ENCODE results near the gene PSMA2. TPM values are rescaled to one million over a fixed set of nuclear protein-coding genes. Genes with fewer than 3 reads are reported as not detected.

Gene PSMA2
- total and polyA plus RNA-seq, 4 donors: 24.8 to 221 (median 73.8) TPM

- TF ChIP-seq, protein P1, sequence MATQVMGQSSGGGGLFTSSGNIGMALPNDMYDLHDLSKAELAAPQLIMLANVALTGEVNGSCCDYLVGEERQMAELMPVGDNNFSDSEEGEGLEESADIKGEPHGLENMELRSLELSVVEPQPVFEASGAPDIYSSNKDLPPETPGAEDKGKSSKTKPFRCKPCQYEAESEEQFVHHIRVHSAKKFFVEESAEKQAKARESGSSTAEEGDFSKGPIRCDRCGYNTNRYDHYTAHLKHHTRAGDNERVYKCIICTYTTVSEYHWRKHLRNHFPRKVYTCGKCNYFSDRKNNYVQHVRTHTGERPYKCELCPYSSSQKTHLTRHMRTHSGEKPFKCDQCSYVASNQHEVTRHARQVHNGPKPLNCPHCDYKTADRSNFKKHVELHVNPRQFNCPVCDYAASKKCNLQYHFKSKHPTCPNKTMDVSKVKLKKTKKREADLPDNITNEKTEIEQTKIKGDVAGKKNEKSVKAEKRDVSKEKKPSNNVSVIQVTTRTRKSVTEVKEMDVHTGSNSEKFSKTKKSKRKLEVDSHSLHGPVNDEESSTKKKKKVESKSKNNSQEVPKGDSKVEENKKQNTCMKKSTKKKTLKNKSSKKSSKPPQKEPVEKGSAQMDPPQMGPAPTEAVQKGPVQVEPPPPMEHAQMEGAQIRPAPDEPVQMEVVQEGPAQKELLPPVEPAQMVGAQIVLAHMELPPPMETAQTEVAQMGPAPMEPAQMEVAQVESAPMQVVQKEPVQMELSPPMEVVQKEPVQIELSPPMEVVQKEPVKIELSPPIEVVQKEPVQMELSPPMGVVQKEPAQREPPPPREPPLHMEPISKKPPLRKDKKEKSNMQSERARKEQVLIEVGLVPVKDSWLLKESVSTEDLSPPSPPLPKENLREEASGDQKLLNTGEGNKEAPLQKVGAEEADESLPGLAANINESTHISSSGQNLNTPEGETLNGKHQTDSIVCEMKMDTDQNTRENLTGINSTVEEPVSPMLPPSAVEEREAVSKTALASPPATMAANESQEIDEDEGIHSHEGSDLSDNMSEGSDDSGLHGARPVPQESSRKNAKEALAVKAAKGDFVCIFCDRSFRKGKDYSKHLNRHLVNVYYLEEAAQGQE (IDR thresholded peaks at IDR 0.05): no peak
- no peak for TF ChIP-seq MAX (IDR thresholded peaks at IDR 0.05)
- TF ChIP-seq FOXA1 (IDR thresholded peaks at IDR 0.05): no peak
- no peak for TF ChIP-seq JUND (IDR thresholded peaks at IDR 0.05)
- no peak for TF ChIP-seq FOXA2 (IDR thresholded peaks at IDR 0.05)
- TF ChIP-seq, protein P2, sequence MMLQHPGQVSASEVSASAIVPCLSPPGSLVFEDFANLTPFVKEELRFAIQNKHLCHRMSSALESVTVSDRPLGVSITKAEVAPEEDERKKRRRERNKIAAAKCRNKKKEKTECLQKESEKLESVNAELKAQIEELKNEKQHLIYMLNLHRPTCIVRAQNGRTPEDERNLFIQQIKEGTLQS (IDR thresholded peaks at IDR 0.05): no peak
- no peak for TF ChIP-seq EGR1 (IDR thresholded peaks at IDR 0.05; ENCODE audit: low read depth in 2 of 2)
- no peak for TF ChIP-seq HNF4G (IDR thresholded peaks at IDR 0.05)
- no peak for TF ChIP-seq HNF4A (conservative IDR thresholded peaks at IDR 0.05)
- TF ChIP-seq TAF1 (conservative IDR thresholded peaks at IDR 0.05): no peak
These were observed 14.6 kb upstream of the PSMA2 start (continued) for GRCh38 chr7:42946627-42946950.

DNA sequence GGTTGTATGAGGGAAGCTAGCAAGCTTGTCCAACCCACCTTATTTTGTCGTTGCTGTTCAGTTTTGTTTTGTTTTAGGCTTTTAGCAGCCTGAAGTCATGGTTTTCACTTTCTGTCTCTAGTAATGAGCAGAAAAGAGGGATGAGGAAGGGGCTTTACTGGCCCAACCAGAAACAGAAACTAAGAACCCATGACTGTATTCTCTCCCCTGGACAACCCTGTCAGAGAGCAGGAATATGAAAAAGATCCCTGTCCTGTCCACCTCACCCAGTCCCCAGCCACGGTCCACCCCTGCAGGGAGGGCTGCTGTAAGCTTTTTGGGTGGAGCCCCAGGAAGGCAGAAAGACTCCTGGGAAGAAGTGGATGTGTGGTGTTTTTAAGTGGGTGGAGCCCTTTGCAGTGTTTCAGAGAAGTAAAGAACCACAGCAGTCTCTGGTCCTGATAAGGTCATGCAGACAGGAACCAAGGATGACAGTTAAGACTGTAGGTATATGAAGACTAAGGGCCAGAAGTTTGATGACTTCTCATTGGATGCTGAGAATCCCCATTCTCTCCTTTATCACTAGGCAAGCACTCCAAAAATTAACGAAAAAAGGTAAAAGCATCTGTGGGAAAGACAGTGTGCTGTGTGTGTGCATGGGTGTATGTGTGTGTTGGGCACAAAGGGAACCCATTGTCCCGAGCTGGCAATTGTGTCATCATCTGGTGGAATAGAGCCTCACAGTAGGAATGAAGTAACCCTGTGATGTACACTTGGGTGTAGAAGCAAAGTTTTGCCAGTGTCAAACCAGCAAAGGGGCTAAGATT is 14.1 kb upstream of the PSMA2 start:
- H3K9ac ChIP-seq (ENCODE audit: low read depth in 1 of 2, low read length in 2 of 2): no peak overlapping the region
- H3K27me3 ChIP-seq (ENCODE audit: control insufficient read depth in 4 of 4, insufficient read depth in 4 of 4, low read length in 3 of 4): no peaks in the 10 kb centered on the region
- H3K4me3 ChIP-seq (ENCODE audit: low read depth in 1 of 3, low read length in 3 of 3): no peak overlapping the region
- no peaks in the 10 kb centered on the region for H3K9me3 ChIP-seq (ENCODE audit: control insufficient read depth in 4 of 4, low read length in 3 of 4)
- no peaks in the 10 kb centered on the region for H3K4me1 ChIP-seq (ENCODE audit: control insufficient read depth in 4 of 4, insufficient read depth in 4 of 4, low read length in 3 of 4)
- no peak for DNase-seq (ENCODE audit: low spot score)
- H3K36me3 ChIP-seq (ENCODE audit: control insufficient read depth in 4 of 4, insufficient read depth in 3 of 4, low read depth in 1 of 4, low read length in 3 of 4): no peaks in the 10 kb centered on the region
- WGBS: 39% methylated on average over 4 of the region's 4 CpGs
- no peak for TF ChIP-seq GABPA (IDR thresholded peaks at IDR 0.05 in 1 of 2, conservative IDR thresholded peaks at IDR 0.05 in 1 of 2)
- no peak for TF ChIP-seq CTCF (IDR thresholded peaks at IDR 0.05; ENCODE audit: low read depth, low read length, missing input control)
- TF ChIP-seq, protein P3, sequence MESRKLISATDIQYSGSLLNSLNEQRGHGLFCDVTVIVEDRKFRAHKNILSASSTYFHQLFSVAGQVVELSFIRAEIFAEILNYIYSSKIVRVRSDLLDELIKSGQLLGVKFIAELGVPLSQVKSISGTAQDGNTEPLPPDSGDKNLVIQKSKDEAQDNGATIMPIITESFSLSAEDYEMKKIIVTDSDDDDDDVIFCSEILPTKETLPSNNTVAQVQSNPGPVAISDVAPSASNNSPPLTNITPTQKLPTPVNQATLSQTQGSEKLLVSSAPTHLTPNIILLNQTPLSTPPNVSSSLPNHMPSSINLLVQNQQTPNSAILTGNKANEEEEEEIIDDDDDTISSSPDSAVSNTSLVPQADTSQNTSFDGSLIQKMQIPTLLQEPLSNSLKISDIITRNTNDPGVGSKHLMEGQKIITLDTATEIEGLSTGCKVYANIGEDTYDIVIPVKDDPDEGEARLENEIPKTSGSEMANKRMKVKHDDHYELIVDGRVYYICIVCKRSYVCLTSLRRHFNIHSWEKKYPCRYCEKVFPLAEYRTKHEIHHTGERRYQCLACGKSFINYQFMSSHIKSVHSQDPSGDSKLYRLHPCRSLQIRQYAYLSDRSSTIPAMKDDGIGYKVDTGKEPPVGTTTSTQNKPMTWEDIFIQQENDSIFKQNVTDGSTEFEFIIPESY (IDR thresholded peaks at IDR 0.05): no peak
- no peak for TF ChIP-seq TAF1 (conservative IDR thresholded peaks at IDR 0.05)
- TF ChIP-seq HNF4G (IDR thresholded peaks at IDR 0.05): no peak
- TF ChIP-seq, protein P2 (IDR thresholded peaks at IDR 0.05): no peak
- TF ChIP-seq NR2F2 (IDR thresholded peaks at IDR 0.05): no peak
- TF ChIP-seq FOXA2 (IDR thresholded peaks at IDR 0.05): no peak
- TF ChIP-seq, protein P1 (IDR thresholded peaks at IDR 0.05): no peak
- no peak for TF ChIP-seq JUND (IDR thresholded peaks at IDR 0.05)
- no peak for TF ChIP-seq MAX (IDR thresholded peaks at IDR 0.05)
- no peak for TF ChIP-seq HNF4A (conservative IDR thresholded peaks at IDR 0.05)
- no peak for TF ChIP-seq RXRA (IDR thresholded peaks at IDR 0.05)
- no peak for TF ChIP-seq EGR1 (IDR thresholded peaks at IDR 0.05; ENCODE audit: low read depth in 2 of 2)
- no peak for TF ChIP-seq RAD21 (IDR thresholded peaks at IDR 0.05)
- TF ChIP-seq YY1 (IDR thresholded peaks at IDR 0.05): no peak
- TF ChIP-seq SP1 (IDR thresholded peaks at IDR 0.05): no peak
- no peak for TF ChIP-seq FOXA1 (IDR thresholded peaks at IDR 0.05)
- H3K27ac ChIP-seq (ENCODE audit: low read depth in 1 of 2, low read length in 2 of 2): no peak overlapping the region
